HepG2 (cell line): ENCODE results near the gene SRCIN1. TPM values are rescaled to one million over a fixed set of nuclear protein-coding genes. Genes with fewer than 3 reads are reported as not detected.

Experiments
- ATAC-seq: fragments of 200-7000 bp; cut with Tn5 transposase; 3 replicates; pipeline ENCODE4 v1.9.1; 2020; ENCODE audit warnings: mild to moderate bottlenecking, moderate library complexity
- BruUV-seq: library from RNA; stranded (reverse); fragments of 400-500 nt; replicated peaks from 2 replicates; lab custom pipeline; 2021; lab: Mats Ljungman, UMichigan
- CTCF ChIA-PET: fragments of 300-600 bp; formaldehyde crosslinking; extraction: SDS; loops from one replicate; lab custom pipeline; 2021; ENCODE audit warnings: low total read pairs, inconsistent platforms, low intra/inter-chr PET ratio; lab: Yijun Ruan, JAX
- POLR2A ChIA-PET: fragments of 350-600 bp; sonication (Branson Sonifier 250); formaldehyde crosslinking; loops from one replicate; lab custom pipeline; 2020; ENCODE audit warnings: antibody characterized with exemption, inconsistent platforms; lab: Yijun Ruan, JAX
- DNase-seq: peaks from one replicate; pipeline ENCODE4 v3.0.0-alpha.2; 2015; ENCODE audit warnings: low spot score
- FAIRE-seq: peaks from 3 replicates; lab custom pipeline; 2011; peaks lifted over from hg19 to GRCh38; lab: Jason Lieb, UNC
- H2AFZ ChIP-seq: one replicate; pipeline ENCODE4 v1.6.1; 2011; ENCODE audit warnings: low read length, inconsistent platforms
- H3K27ac ChIP-seq: fragments of 300-600 bp; 3 replicates; pipeline ENCODE4 v1.8.0; 2011; ENCODE audit warnings: mixed run types, mild to moderate bottlenecking, mixed read lengths, low read length, inconsistent platforms; ENCODE audit not compliant: insufficient read depth; ENCODE audit errors: extremely low read length
- H3K27me3 ChIP-seq, 2 experiments: fragments of 200-600 bp in 1 of 2; 2 replicates in 1 of 2; 3 replicates in 1 of 2; pipeline versions ENCODE4 v1.6.0 to v1.8.0; 2011; ENCODE audit warnings: low read length in 2 of 2, mild to moderate bottlenecking in 2 of 2, moderate library complexity in 2 of 2, inconsistent platforms in 1 of 2; ENCODE audit not compliant: insufficient read depth in 2 of 2, control insufficient read depth in 1 of 2
- H3K36me3 ChIP-seq, 2 experiments: fragments of 200-600 bp in 1 of 2; replicated peaks in 1 of 2; 2 replicates in 1 of 2; 3 replicates in 1 of 2; pipeline versions ENCODE4 v1.5.1 to v1.8.0; 2011; ENCODE audit warnings: low read length in 2 of 2, inconsistent platforms in 1 of 2; ENCODE audit not compliant: insufficient read depth in 2 of 2, control insufficient read depth in 1 of 2
- H3K4me1 ChIP-seq: 2 replicates; pipeline ENCODE4 v1.5.1; 2012; ENCODE audit warnings: low read length, inconsistent platforms; ENCODE audit not compliant: insufficient read depth
- H3K4me2 ChIP-seq: 2 replicates; pipeline ENCODE4 v1.6.0; 2011; ENCODE audit warnings: low read depth, low read length, inconsistent platforms
- H3K4me3 ChIP-seq, 3 experiments: fragments of 200-600 bp in 1 of 3; sonication (generic), shearing (Covaris generic) in 1 of 3; replicated peaks in 1 of 3; 2 replicates each; pipeline ENCODE4 v1.5.1; 2011 to 2016; ENCODE audit warnings: low read length in 3 of 3, inconsistent platforms in 2 of 3, low read depth in 2 of 3, mild to moderate bottlenecking in 2 of 3, control low read depth in 1 of 3, mixed read lengths in 1 of 3; ENCODE audit not compliant: insufficient read depth in 1 of 3
- H3K79me2 ChIP-seq: one replicate; pipeline ENCODE4 v1.6.1; 2011; ENCODE audit warnings: low read length, inconsistent platforms; ENCODE audit not compliant: insufficient read depth
- H3K9ac ChIP-seq: 2 replicates; pipeline ENCODE4 v1.6.0; 2011; ENCODE audit warnings: mild to moderate bottlenecking, low read depth, low read length, inconsistent platforms; ENCODE audit not compliant: insufficient read depth
- H3K9me3 ChIP-seq: 2 replicates; pipeline ENCODE4 v1.5.1; 2012; ENCODE audit warnings: mild to moderate bottlenecking, low read length
- H4K20me1 ChIP-seq: 2 replicates; pipeline ENCODE4 v1.6.0; 2011; ENCODE audit warnings: inconsistent platforms, mild to moderate bottlenecking, low read length, moderate library complexity; ENCODE audit not compliant: insufficient read depth
- AHR ChIP-seq: IDR thresholded peaks from 2 replicates; pipeline ENCODE4 v1.6.1; 2018; ENCODE audit warnings: missing genetic modification reagents, missing compliant biosample characterization
- ATF1 ChIP-seq: IDR thresholded peaks from 2 replicates; pipeline ENCODE4 v1.6.1; 2016; ENCODE audit warnings: mild to moderate bottlenecking, control low read depth
- FOXP1 ChIP-seq, 2 experiments: fragments of 450-650 bp in 1 of 2; IDR thresholded peaks; 2 replicates each; pipeline ENCODE4 v1.6.1; 2017 to 2018; ENCODE audit warnings: antibody characterized with exemption in 1 of 2
- FOXP4 ChIP-seq: sonication (generic); formaldehyde crosslinking; IDR thresholded peaks from 2 replicates; pipeline ENCODE4 v1.4.0; 2020; ENCODE audit warnings: missing genetic modification reagents
- JDP2 ChIP-seq: sonication (generic); formaldehyde crosslinking; IDR thresholded peaks from 2 replicates; pipeline ENCODE4 v1.8.1; 2022; ENCODE audit warnings: missing genetic modification reagents, borderline replicate concordance
- NFE2L1 ChIP-seq: sonication (generic); formaldehyde crosslinking; IDR thresholded peaks from 2 replicates; pipeline ENCODE4 v1.4.0; 2020; ENCODE audit warnings: missing genetic modification reagents, mild to moderate bottlenecking, borderline replicate concordance
- NFYC ChIP-seq: IDR thresholded peaks from 2 replicates; pipeline ENCODE4 v1.6.1; 2016; ENCODE audit warnings: missing genetic modification reagents, missing compliant biosample characterization
- PAWR ChIP-seq: sonication (generic); formaldehyde crosslinking; IDR thresholded peaks from 2 replicates; pipeline ENCODE4 v1.4.0; 2020; ENCODE audit warnings: missing genetic modification reagents, mild to moderate bottlenecking, borderline replicate concordance
- SALL2 ChIP-seq: sonication (generic); formaldehyde crosslinking; IDR thresholded peaks from 2 replicates; pipeline ENCODE4 v1.8.1; 2023; ENCODE audit warnings: mild to moderate bottlenecking, missing genetic modification reagents, inconsistent platforms
- SETDB1 ChIP-seq: sonication (generic); formaldehyde crosslinking; IDR thresholded peaks from 2 replicates; pipeline ENCODE4 v1.5.1; 2020; ENCODE audit warnings: missing genetic modification reagents, mild to moderate bottlenecking, borderline replicate concordance
- ZBTB34 ChIP-seq: sonication (generic); formaldehyde crosslinking; IDR thresholded peaks from 2 replicates; pipeline ENCODE4 v1.8.0; 2022; ENCODE audit warnings: mild to moderate bottlenecking, missing genetic modification reagents
- ZIK1 ChIP-seq: sonication (generic); formaldehyde crosslinking; IDR thresholded peaks from 2 replicates; pipeline ENCODE4 v1.5.0; 2020; ENCODE audit warnings: mild to moderate bottlenecking, low read depth, missing genetic modification reagents, borderline replicate concordance
- ZNF253 ChIP-seq: sonication (generic); formaldehyde crosslinking; IDR thresholded peaks from 2 replicates; pipeline ENCODE4 v1.8.0; 2022; ENCODE audit warnings: mild to moderate bottlenecking, missing genetic modification reagents, borderline replicate concordance
- ZNF530 ChIP-seq: sonication (generic); formaldehyde crosslinking; IDR thresholded peaks from 2 replicates; pipeline ENCODE4 v1.5.0; 2020; ENCODE audit warnings: low read depth, mild to moderate bottlenecking, missing genetic modification reagents
- ZNF589 ChIP-seq: sonication (generic); formaldehyde crosslinking; conservative IDR thresholded peaks from 2 replicates; pipeline ENCODE4 v1.8.0; 2022; ENCODE audit warnings: mild to moderate bottlenecking, moderate library complexity, missing genetic modification reagents
- ZNF784 ChIP-seq: sonication (generic); formaldehyde crosslinking; IDR thresholded peaks from 2 replicates; pipeline ENCODE4 v1.5.1; 2020; ENCODE audit warnings: missing genetic modification reagents, mild to moderate bottlenecking, borderline replicate concordance
- WGBS: methylation state at CpG from one replicate; pipeline ENCODE4 v1.1.6; 2017; ENCODE audit warnings: low lambda C conversion rate; 5-methylcytosine and 5-hydroxymethylcytosine counted together
- in situ Hi-C: cut with HindIII; loops from 2 replicates; pipeline ENCODE4 v1.10.0; 2017; ENCODE audit warnings: low pct_unique_long_range_greater_than_20kb; ENCODE audit not compliant: extremely low pct_ligation_motif_present
- intact Hi-C: fragments of 100-400 bp; cut with micrococcal nuclease; formaldehyde crosslinking; loops from one replicate; pipeline ENCODE4 v1.10.0; 2022; ENCODE audit not compliant: unreplicated experiment
- polyA plus RNA-seq, 8 experiments: library from polyadenylated mRNA; depleted of rRNA in 3 of 8; stranded (reverse) in 7 of 8; unstranded in 1 of 8; fragments of >200 nt; fragmentation: Illumina TruSeq in 4 of 8; extraction: Trizol in 4 of 8; gene quantifications; 2 replicates each; pipeline versions ENCODE4 v1.2.1 to v1.2.3, GENCODE V29; 2011 to 2016; ENCODE audit warnings: low read depth in 4 of 8, missing spikeins in 1 of 8, mixed read lengths in 1 of 8; ENCODE audit not compliant: insufficient read depth in 1 of 8
- total RNA-seq, 5 experiments: library from RNA; depleted of rRNA; stranded (reverse); fragments of >200 nt; fragmentation: Illumina TruSeq; extraction: Trizol; gene quantifications; 2 replicates each; pipeline ENCODE4 v1.2.3, GENCODE V29; 2016; ENCODE audit warnings: low read depth in 1 of 5

SRCIN1 gene
- total and polyA plus RNA-seq, 2 of the 13 experiments (the other 11 are each of a cell fraction or from before 2014, with no cell fraction given): 1.2 to 9.6 TPM

- Histone ChIP-seq H3K9me3 (no peaks in the 10 kb centered on the region), H3K27me3 (0 out of 5 replicates have a peak, but pooled peaks cover 2 to 4% of the 10 kb centered on the region in 2 experiments), H2AFZ (no peak overlapping the region), H3K27ac (no peak overlapping the region), H3K9ac (no peak overlapping the region), H3K4me2 (no peak overlapping the region), H3K4me1 (peaks cover 5% of the 10 kb centered on the region), H4K20me1 (0 out of 2 replicates have a peak, but pooled peaks cover 4% of the 10 kb centered on the region), H3K4me3 (no peak overlapping the region), H3K79me2 (no peaks in the 10 kb centered on the region), H3K36me3 (no peaks in the 10 kb centered on the region)
- TF ChIP-seq PAWR (CRISPR knock-in tag) (no peak), ATF1 (CRISPR knock-in tag) (no peak), NFYC (CRISPR knock-in tag) (no peak), ZNF253 (no peak), FOXP4 (CRISPR knock-in tag) (no peak), NFE2L1 (CRISPR knock-in tag) (no peak), JDP2 (CRISPR knock-in tag) (no peak), ZNF589 (CRISPR knock-in tag) (no peak), SETDB1 (CRISPR knock-in tag) (no peak), ZBTB34 (CRISPR knock-in tag) (no peak), SALL2 (CRISPR knock-in tag) (no peak), FOXP1 (IDR thresholded peaks at IDR 0.05) (no peak), FOXP1 (CRISPR knock-in tag; IDR thresholded peaks at IDR 0.05) (no peak), ZNF530 (CRISPR knock-in tag) (no peak), AHR (CRISPR knock-in tag) (no peak), ZIK1 (CRISPR knock-in tag) (no peak), ZNF784 (CRISPR knock-in tag) (no peak)
- ATAC-seq (no peak), DNase-seq (no peak), FAIRE-seq (no peak)
- 71% methylated on average over 9 of the region's 9 CpGs for WGBS
- no TSS peak for BruUV-seq
- CTCF ChIA-PET: no interaction called here
- POLR2A ChIA-PET: no interaction called here
- in situ Hi-C loops (loop anchor here (5.0 kb wide), 1 partner anchor 36 kb away; no protein-coding TSS in a partner anchor), intact Hi-C loops (no loop called here)
These were observed 54.6 kb downstream of the SRCIN1 start for GRCh38 chr17:38551121-38551520.
